ENCODE data around the gene CRACDL. TPM values are rescaled to one million over a fixed set of nuclear protein-coding genes. Genes with fewer than 3 reads are reported as not detected.

CRACDL gene
- total RNA-seq, 4 donors from 2014 or later: 10.9 to 22.6 (median 14.0) TPM

DNA sequence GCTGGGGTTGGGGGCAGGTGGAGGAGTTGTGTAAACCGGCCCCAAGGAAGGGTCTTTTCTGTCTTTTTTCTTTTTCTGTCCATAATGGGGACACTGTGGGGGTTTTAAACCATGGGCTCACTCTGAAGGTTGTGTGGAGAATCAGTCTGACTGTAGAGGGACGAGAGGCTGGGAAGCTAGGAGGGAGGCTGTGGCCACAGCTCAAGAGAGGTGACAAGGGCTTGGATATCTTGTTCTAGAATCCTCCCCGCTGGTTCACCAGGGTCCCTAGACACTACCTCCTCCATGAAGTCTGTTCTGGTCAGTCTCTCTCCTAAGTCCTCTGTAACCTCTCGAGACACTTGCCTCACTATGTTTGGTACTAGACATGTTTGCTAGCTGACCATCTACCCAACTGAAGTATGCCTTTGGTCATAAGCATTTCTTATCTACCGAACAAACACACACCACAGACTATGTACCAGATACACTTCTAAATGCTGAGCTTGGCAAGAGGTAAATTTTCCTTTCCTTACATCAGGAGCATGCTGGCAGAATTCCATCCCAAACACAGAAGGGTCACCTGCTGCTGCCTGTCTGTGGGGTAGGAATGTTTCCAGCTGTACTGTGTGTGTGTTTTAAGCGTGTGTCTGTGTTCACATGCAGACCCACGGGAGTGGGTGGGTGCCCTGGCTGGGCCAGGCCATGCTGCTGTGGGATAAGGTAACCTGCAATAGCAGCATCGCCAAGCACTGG, 135.5 kb downstream of the CRACDL start:
- H3K4me3 ChIP-seq (ENCODE audit: low read depth, poor library complexity, severe bottlenecking): no peak overlapping the region
- intact Hi-C loops (cut with DNase I; ENCODE audit: low total_unique reads): no loop called here
- 85 to 88% methylated on average over 8 of the region's 8 CpGs for WGBS, 2 donors
- no peak for DNase-seq (ENCODE audit: low spot score in 2 of 2)
- TF ChIP-seq, protein P1, sequence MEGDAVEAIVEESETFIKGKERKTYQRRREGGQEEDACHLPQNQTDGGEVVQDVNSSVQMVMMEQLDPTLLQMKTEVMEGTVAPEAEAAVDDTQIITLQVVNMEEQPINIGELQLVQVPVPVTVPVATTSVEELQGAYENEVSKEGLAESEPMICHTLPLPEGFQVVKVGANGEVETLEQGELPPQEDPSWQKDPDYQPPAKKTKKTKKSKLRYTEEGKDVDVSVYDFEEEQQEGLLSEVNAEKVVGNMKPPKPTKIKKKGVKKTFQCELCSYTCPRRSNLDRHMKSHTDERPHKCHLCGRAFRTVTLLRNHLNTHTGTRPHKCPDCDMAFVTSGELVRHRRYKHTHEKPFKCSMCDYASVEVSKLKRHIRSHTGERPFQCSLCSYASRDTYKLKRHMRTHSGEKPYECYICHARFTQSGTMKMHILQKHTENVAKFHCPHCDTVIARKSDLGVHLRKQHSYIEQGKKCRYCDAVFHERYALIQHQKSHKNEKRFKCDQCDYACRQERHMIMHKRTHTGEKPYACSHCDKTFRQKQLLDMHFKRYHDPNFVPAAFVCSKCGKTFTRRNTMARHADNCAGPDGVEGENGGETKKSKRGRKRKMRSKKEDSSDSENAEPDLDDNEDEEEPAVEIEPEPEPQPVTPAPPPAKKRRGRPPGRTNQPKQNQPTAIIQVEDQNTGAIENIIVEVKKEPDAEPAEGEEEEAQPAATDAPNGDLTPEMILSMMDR (IDR thresholded peaks at IDR 0.05): no peak
- no peak for TF ChIP-seq POLR2A (IDR thresholded peaks at IDR 0.05)

DNA sequence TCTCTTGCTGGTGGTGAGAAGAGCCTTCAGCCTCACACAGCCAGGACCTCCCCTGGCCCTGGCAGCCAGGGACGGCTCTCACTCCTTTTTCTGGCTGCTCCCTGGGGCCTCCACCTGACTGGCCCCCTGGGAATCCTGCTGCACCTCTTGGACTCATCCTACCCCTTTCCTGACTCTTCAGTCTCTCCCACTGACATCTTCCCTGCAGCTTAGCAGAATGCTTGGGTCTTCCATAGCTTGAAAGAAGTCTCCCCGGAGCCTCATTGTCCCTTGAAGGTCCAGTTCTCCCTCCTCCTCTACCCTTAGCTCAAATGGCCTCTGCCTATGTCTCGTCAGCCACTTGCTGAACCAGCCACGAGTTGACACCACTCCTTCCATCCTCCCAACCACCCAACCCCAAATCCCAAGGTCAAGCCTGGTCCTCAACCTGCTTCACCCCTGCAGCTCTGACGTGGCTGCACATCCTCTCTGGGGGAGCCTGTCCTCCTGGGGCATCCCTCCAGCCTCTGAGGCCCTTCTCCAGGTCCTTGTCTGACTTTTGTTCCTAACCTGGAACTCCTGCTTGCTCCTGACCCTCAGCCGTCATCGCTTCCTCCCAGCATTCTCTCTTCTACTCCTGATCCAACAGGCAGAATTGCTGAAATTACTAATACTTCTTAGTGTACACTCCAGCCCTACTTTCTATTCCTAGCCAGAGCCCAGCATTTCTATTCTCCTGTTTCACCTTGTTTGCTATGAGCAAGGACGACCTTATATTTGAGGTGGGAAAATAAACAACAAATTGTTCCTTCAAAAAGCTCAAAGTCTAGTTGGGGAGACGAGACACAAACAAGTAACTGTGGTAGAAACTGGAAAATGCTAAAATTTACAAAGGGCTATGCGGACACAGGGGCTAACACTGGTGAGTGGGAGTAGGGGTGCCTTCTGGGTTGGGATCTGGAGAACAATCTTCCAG, 136.4 kb downstream of the CRACDL start:
- no peak for TF ChIP-seq POLR2A (IDR thresholded peaks at IDR 0.05)
- TF ChIP-seq, protein P1 (IDR thresholded peaks at IDR 0.05): no peak
- intact Hi-C loops (cut with DNase I; ENCODE audit: low total_unique reads): no loop called here
- H3K4me3 ChIP-seq (ENCODE audit: low read depth, poor library complexity, severe bottlenecking): no peak overlapping the region
- WGBS, 2 donors: 87 to 90% methylated on average over 10 of the region's 10 CpGs
- no peak for DNase-seq (ENCODE audit: low spot score in 2 of 2)

DNA sequence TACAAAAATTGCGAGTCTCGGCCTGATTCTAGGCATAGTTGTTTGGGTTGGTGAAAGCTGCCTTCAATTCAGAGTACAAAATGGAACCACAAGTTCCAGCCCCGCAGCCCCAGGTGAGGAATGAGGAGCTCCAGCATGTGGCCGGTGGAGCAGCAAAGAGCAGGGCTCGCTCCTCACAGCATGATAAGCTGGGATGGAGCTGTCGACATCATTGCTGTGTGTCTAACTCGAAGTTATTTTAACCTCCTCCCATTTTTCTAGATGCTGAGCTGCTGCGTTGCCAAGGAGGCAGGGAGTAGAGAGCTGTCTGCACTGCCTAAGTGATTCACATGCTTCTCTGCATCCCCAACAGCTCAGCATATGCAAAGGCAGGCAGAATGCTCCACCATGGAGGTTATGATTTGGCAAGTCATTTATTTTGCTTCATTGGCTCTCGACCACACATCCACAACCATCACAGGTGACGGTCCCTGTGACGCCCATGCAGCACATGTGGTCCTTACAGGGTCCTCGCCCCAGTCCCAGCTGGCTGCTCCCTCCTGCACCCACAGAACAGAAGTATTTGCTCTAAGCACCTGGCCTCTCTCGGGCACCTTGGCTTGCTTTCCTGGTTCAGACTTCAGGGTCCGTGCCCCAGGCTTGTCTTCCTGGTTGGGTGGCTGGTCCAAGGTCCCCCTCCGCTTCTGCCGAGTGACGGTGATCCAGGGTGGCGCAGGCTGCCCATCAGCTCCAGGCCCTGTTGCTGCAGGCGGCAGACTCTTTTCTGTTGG, 139.1 kb downstream of the CRACDL start:
- 87 to 92% methylated on average over 19 of the region's 19 CpGs for WGBS, 2 donors
- intact Hi-C loops (cut with DNase I; ENCODE audit: low total_unique reads): no loop called here
- no peak for DNase-seq (ENCODE audit: low spot score in 2 of 2)
- no peak overlapping the region for H3K4me3 ChIP-seq (ENCODE audit: low read depth, poor library complexity, severe bottlenecking)
- TF ChIP-seq, protein P1 (IDR thresholded peaks at IDR 0.05): no peak
- TF ChIP-seq POLR2A (IDR thresholded peaks at IDR 0.05): no peak

DNA sequence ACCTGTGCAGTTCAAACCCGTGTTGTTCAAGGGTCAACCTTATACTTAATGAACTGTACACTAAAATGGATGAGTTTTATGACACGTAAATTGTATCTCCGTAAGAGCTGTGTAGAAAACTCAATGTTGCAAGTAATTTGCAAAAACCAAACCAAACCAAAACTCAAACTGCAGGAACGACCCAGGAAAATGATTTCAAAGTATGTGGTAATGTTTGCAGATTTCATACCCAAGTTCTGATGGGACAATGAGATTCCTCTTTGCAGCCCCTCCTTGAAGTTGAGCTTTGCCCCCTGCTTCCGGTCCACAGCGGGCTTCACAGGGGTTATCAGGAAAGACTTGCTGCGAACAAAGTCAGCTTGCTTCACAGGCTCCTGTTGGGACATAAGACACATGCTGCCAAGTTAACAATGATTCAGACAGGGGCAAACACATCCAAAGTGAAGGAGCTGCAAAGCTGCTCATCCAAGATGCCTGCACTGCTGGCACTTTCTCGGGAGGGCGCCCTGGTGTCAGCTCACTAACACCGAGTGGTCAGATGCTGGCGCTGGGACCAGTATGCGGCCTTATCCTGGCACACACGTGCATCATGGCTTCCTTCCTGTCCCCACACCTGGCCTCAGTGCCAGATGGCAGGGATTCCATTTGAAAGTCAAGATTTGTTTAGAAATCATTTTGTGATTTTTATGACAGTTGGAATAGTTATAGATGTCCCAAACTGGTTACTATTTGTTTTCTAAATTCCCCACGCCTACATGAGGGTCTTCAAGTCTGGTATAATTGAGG, 139.9 kb downstream of the CRACDL start:
- intact Hi-C loops (cut with DNase I; ENCODE audit: low total_unique reads): no loop called here
- DNase-seq (ENCODE audit: low spot score in 2 of 2): no peak
- no peak for TF ChIP-seq POLR2A (IDR thresholded peaks at IDR 0.05)
- TF ChIP-seq, protein P1 (IDR thresholded peaks at IDR 0.05): no peak
- 78 to 89% methylated on average over 14 of the region's 14 CpGs for WGBS, 2 donors
- no peak overlapping the region for H3K4me3 ChIP-seq (ENCODE audit: low read depth, poor library complexity, severe bottlenecking)
